ENCODE results near the gene TRIM63.
"Not testable (repeated sequence)": the region's sequence is repeated elsewhere in the genome, so short reads cannot be mapped to it uniquely, and the experiment has no call there.

The TRIM63 gene

DNA sequence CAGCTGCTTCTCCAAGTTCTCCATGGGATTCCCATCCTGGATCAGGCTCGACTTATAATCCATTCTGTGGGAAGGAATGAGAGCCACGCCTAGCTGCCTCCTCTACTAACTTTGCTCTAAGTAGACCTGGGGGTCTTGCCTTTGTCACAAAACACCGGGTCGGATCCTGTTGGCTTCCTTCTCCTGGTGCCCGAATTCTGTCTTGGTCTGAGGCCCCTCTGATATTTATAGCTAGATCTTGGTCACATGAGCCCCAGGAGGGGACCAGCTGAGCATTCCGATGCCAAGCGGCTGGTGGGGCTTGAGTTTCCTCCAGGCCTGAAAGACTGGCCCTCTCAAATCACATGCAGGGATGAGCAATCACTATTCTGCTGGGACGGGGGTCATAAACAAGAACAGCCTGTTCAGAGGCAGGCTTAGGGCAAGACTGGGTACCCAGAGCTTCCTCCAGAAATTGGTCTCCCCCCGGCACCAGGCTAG is at the start of gene TRIM63:
TSS of gene TRIM63 (minus strand) at position 199 of the 480 bp plus-strand sequence. CDS start at position 63, 136 bp downstream.
- no peaks in the 10 kb centered on the region for H3K27me3 ChIP-seq (ENCODE audit: control insufficient read depth, insufficient read depth, low read length)
- H3K36me3 ChIP-seq (ENCODE audit: control insufficient read depth, low read depth, low read length) = no peaks in the 10 kb centered on the region
- H3K9ac ChIP-seq (ENCODE audit: low read length) = no peak within 1 kb of the TSS
- H3K4me3 ChIP-seq (ENCODE audit: low read length) = no peak within 1 kb of the TSS
- no peaks in the 10 kb centered on the region for H3K4me1 ChIP-seq (ENCODE audit: control insufficient read depth, low read depth, low read length)
- H3K27ac ChIP-seq (ENCODE audit: low read length) = no peak within 1 kb of the TSS
- H3K9me3 ChIP-seq (ENCODE audit: control insufficient read depth, low read depth, low read length) = no peaks in the 10 kb centered on the region

DNA sequence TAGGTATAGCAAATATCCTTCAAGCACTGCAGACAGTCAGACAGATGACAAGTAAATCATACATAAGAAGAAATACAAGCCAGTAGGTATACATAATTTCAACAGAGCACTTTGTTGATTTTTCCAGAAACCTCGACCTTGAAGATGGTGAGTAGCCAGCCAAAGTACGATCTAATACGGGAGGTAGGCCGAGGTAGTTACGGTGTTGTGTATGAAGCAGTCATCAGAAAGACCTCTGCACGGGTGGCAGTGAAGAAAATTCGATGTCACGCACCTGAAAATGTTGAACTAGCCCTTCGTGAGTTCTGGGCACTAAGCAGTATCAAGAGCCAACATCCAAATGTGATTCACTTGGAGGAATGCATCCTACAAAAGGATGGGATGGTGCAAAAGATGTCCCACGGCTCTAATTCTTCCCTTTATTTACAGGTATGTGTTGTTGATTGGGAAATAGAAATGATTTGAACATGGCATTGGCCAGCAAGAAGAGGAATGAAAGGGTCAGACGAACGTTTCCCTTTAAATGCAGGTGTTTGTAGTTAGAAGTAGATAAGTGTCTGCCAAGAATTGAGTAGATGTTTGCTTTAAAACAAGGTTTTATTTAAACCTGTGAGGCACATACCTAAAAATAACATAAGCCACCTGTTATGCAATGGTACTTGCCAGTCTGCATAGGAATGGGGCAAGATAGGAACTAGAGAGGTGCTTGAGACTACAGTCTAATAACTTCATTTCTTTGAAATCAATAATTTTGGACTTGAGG is 46.9 kb upstream of the TRIM63 start:
- Histone ChIP-seq H3K4me3 (ENCODE audit: low read length) (no peak overlapping the region), H3K9me3 (ENCODE audit: control insufficient read depth, low read depth, low read length) (no peaks in the 10 kb centered on the region), H3K27me3 (ENCODE audit: control insufficient read depth, insufficient read depth, low read length) (peaks cover 19% of the 10 kb centered on the region), H3K4me1 (ENCODE audit: control insufficient read depth, low read depth, low read length) (peaks cover 13% of the 10 kb centered on the region), H3K36me3 (ENCODE audit: control insufficient read depth, low read depth, low read length) (peaks cover 8% of the 10 kb centered on the region), H3K27ac (ENCODE audit: low read length) (no peak overlapping the region), H3K9ac (ENCODE audit: low read length) (no peak overlapping the region)

DNA sequence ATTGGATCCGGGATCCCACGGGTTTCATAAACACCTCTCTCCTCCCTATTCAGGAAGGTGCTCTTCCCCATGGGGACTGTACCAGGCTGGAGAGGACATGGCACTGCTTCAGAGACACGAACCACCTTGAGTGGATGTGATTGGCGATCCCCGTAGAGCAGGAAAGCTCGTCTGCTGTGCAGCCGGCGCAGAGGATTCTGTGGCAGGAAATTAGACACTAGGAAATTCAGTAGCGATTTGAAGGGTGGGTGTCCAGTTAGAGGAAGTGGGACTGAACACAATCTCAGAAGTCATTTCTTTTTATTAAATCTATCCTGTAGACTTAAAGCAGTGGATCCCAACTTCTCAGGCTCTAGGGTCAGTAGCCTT is 45.0 kb upstream of the TRIM63 start:
- Histone ChIP-seq H3K4me1 (ENCODE audit: control insufficient read depth, low read depth, low read length) (peaks cover 13% of the 10 kb centered on the region), H3K27ac (ENCODE audit: low read length) (no peak overlapping the region), H3K27me3 (ENCODE audit: control insufficient read depth, insufficient read depth, low read length) (peaks cover 20% of the 10 kb centered on the region), H3K9ac (ENCODE audit: low read length) (peak overlapping the region; percentile 82), H3K9me3 (ENCODE audit: control insufficient read depth, low read depth, low read length) (no peaks in the 10 kb centered on the region), H3K36me3 (ENCODE audit: control insufficient read depth, low read depth, low read length) (peaks cover 8% of the 10 kb centered on the region), H3K4me3 (ENCODE audit: low read length) (peak overlapping the region; percentile 97)

DNA sequence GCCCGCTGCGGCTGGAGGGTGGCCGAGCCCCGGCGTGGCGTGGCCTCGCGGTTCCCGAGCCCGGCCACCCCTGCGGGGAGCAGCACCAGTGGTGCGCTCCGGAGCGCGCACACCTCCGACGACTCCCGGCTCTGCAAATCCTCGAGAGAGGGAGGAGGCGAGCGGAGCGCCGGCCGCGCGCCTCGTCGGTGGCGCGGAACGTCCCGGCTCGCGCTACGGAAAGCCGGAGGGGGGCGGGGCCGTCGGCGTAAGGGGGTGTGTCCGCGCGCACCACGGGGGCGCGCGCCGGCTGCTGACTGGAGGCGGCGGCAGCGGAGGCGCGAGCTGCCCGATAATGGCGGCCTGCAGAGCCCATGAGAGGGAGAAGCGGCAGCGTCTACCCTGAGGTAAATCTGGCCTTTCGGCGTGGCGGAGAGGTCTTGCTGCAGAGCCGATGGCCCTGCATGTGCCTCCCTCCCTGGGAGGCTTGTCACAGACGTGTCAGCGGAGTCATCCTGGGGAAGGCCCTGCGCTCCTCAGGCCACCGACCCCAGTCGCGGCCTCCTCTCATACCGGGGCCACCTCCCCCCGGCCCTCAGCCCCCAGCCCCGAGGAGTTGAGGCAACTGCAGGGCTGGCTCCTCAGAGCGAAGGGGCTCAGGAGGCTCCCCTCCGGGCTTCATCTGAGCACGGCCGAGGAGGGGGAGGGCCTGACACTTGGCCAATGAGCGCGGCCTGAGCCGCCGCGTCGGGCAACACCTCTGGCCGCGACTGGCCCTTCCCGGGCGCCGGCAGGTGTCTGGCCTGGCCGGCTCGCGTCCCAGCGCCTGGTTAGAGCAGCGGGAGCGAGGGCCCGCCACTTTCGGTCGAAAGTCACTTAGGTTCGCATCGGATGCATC is 44.3 kb upstream of the TRIM63 start, which contains the start of gene PDIK1L:
TSS of gene PDIK1L (plus strand) at position 295 of the 877 bp plus-strand sequence. CDS start 2,485 bp downstream, outside the sequence.
- peaks cover 8% of the 10 kb centered on the region for H3K36me3 ChIP-seq (ENCODE audit: control insufficient read depth, low read depth, low read length)
- peak within 1 kb of the TSS; percentile 82 for H3K9ac ChIP-seq (ENCODE audit: low read length)

DNA sequence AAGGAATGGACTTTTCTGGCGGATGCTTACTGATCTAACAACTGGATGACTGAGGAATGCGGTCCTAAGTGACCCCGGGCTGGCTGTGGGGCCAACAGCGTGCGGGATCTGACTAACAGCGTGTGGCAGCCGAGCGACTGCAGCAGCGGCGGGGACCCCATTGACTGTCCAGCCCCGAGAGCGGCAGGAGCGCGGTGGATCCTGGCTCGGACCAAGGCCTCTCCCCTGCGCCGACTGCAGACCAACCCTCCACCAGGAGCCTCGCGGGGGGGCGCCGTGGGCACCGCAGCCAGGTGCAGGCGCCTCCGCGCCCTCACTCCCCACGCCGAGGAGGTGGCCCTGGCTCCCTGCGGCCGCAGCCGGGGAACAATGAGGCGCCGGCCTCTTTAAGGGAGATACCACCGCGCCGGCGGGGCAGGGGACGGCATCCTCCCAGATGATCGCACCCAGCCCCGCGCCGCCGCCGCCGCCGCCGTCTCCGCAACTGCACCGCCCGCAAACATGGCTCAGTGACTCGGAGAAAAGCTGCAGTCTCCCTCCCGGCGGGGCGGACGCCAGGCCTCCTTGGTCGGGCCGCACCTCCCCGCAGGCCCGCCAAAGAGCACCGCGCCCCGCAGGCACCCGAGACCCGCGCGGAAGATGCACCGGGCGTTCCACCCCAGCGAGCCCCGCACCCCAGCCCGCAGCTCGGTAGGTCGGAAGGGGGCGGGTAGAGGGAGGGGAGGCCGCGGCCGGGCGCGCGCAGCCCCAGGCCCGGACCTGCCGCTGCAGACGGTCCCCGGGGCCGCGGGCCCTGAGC is 43.5 kb upstream of the TRIM63 start:
- peak overlapping the region; percentile 70 for H3K9ac ChIP-seq (ENCODE audit: low read length)
- H3K36me3 ChIP-seq (ENCODE audit: control insufficient read depth, low read depth, low read length) = peaks cover 8% of the 10 kb centered on the region
- peaks cover 20% of the 10 kb centered on the region for H3K27me3 ChIP-seq (ENCODE audit: control insufficient read depth, insufficient read depth, low read length)
- no peak overlapping the region for H3K27ac ChIP-seq (ENCODE audit: low read length)
- no peaks in the 10 kb centered on the region for H3K9me3 ChIP-seq (ENCODE audit: control insufficient read depth, low read depth, low read length)
- peaks cover 13% of the 10 kb centered on the region for H3K4me1 ChIP-seq (ENCODE audit: control insufficient read depth, low read depth, low read length)
- H3K4me3 ChIP-seq (ENCODE audit: low read length) = peak overlapping the region; percentile 97

More for the DNA sequence above, 44.3 kb upstream of the TRIM63 start, which contains the start of gene PDIK1L:
- H3K27me3 ChIP-seq (ENCODE audit: control insufficient read depth, insufficient read depth, low read length) = peaks cover 20% of the 10 kb centered on the region
- H3K9me3 ChIP-seq (ENCODE audit: control insufficient read depth, low read depth, low read length) = no peaks in the 10 kb centered on the region
- H3K4me1 ChIP-seq (ENCODE audit: control insufficient read depth, low read depth, low read length) = peaks cover 13% of the 10 kb centered on the region
- H3K4me3 ChIP-seq (ENCODE audit: low read length) = peak within 1 kb of the TSS; percentile 97
- no peak within 1 kb of the TSS for H3K27ac ChIP-seq (ENCODE audit: low read length)

DNA sequence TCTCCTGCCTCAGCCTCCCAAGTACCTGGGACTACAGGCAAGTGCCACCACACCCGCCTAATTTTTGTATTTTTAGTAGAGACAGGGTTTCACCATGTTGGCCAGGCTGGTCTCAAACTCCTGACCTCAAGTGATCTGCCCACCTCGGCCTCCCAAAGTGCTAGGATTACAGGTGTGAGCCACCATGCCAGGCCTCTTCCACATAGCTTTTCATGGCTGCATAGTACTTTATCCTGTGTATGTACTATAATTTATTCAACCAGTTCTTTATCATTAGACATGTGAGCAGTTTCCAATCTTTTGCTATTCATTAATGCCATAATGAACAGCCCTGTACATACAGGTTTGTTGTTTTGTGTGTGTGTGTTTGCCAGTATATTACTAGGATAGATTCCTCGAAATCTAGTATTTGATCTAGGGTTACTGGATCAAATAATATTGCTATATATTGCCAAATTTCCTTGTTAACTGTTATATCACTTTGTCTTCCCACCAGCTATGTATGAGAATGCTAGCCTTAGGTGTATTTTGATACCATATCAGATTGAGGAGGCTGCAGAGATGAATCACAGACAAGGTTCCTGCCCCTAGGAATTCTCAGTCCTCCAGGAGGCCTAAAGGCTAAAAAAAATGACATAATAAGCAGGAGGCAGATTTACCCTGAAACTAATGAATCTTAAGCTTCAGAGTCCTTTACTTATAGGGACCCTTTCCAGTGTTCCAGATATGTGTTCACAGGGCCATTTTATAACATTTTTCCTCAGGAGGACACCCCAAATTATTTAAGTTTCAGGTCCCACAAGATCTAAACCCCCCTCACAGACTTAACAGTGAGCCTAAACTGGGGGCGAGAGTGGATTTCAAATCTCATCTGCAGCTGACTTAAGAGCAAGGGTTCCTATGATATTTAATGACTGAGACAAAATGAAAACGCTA is 42.1 kb upstream of the TRIM63 start:
- Histone ChIP-seq H3K9ac (ENCODE audit: low read length) (peak overlapping the region; percentile 70), H3K27ac (ENCODE audit: low read length) (no peak overlapping the region), H3K4me1 (ENCODE audit: control insufficient read depth, low read depth, low read length) (peaks cover 13% of the 10 kb centered on the region), H3K36me3 (ENCODE audit: control insufficient read depth, low read depth, low read length) (peaks cover 3% of the 10 kb centered on the region), H3K9me3 (ENCODE audit: control insufficient read depth, low read depth, low read length) (no peaks in the 10 kb centered on the region), H3K4me3 (ENCODE audit: low read length) (peak overlapping the region; percentile 97), H3K27me3 (ENCODE audit: control insufficient read depth, insufficient read depth, low read length) (peaks cover 20% of the 10 kb centered on the region)

DNA sequence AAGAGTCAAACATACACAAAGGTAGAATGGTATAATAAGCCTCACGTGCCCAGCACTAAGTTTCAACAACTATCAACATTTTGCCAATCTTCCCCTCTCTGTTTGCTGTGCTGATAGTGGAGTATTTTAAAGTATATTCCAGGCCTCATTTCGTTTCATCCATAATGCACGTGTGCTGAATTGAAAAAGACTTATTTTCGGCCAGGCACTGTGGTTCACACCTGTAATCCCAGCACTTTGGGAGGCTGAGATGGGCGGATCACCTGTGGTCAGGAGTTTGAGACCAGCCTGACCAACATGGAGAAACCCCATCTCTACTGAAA is 37.8 kb upstream of the TRIM63 start:
- H3K36me3 ChIP-seq (ENCODE audit: control insufficient read depth, low read depth, low read length); H3K27ac ChIP-seq (ENCODE audit: low read length); H3K4me1 ChIP-seq (ENCODE audit: control insufficient read depth, low read depth, low read length); H3K9ac ChIP-seq (ENCODE audit: low read length); H3K9me3 ChIP-seq (ENCODE audit: control insufficient read depth, low read depth, low read length); H3K4me3 ChIP-seq (ENCODE audit: low read length); H3K27me3 ChIP-seq (ENCODE audit: control insufficient read depth, insufficient read depth, low read length): not testable (repeated sequence)

DNA sequence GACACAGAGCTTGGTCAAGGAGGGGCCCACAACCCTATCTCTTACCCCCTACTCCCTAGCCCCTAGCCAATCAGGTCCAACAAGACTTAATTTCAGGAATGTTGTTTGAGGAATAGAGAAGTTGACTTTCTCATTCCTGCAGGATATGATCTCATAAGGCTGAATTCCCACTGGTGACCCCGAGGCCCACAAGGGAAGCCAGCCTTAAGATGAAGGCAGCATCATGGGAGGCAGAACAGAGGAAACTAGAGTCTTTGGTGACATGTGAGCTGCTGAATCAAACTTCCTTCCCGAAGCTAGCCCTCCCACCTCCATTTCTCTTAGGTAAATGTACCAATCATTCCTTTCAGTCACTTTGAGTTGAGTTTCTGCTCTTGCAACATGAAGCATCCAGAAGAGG is 35.1 kb upstream of the TRIM63 start:
- H3K4me3 ChIP-seq (ENCODE audit: low read length) = no peak overlapping the region
- no peaks in the 10 kb centered on the region for H3K36me3 ChIP-seq (ENCODE audit: control insufficient read depth, low read depth, low read length)
- H3K27me3 ChIP-seq (ENCODE audit: control insufficient read depth, insufficient read depth, low read length) = no peaks in the 10 kb centered on the region
- H3K9me3 ChIP-seq (ENCODE audit: control insufficient read depth, low read depth, low read length) = no peaks in the 10 kb centered on the region
- no peak overlapping the region for H3K9ac ChIP-seq (ENCODE audit: low read length)
- no peak overlapping the region for H3K27ac ChIP-seq (ENCODE audit: low read length)
- no peaks in the 10 kb centered on the region for H3K4me1 ChIP-seq (ENCODE audit: control insufficient read depth, low read depth, low read length)

DNA sequence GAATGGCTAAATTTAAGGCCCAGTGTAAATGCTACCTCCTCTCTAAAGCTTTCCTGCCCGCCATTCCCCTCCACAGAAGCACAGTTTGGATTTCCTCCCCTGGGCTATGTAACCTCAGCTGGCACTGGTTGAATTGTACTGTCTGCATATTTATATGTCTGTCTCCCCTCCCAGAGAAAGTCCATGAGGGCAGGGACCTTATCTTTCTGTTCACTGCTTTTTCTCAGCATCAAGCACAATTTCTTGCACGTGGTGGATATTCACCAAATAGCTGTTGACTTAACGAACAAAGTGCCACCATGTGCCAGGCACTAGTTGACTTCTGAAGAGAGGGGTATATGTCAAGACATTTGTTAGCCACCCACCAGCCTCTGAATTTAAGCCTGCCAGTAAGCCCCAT is 34.7 kb upstream of the TRIM63 start:
- H3K4me3 ChIP-seq (ENCODE audit: low read length) = no peak overlapping the region
- no peak overlapping the region for H3K27ac ChIP-seq (ENCODE audit: low read length)
- no peak overlapping the region for H3K9ac ChIP-seq (ENCODE audit: low read length)
- H3K36me3 ChIP-seq (ENCODE audit: control insufficient read depth, low read depth, low read length) = no peaks in the 10 kb centered on the region
- no peaks in the 10 kb centered on the region for H3K27me3 ChIP-seq (ENCODE audit: control insufficient read depth, insufficient read depth, low read length)
- H3K9me3 ChIP-seq (ENCODE audit: control insufficient read depth, low read depth, low read length) = no peaks in the 10 kb centered on the region
- no peaks in the 10 kb centered on the region for H3K4me1 ChIP-seq (ENCODE audit: control insufficient read depth, low read depth, low read length)

DNA sequence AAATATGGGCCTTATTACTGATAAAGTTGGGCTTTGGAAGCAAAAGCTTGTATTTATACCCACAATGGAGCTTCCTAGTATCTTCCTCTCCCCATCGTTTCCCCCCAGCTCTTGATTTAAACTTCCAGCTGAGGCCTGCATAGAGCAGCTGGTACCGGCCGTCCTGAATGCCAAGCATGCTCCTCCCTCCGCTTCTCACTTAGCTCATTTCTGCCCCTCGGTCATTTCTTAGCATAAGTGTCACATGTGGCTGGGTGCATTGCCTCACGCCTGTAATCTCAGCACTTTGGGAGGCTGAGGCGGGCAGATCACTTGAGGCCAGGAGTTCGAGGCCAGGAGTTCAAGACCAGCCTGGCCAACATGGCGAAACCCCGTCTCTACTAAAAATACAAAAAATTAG is 32.8 kb upstream of the TRIM63 start:
- H3K9ac ChIP-seq (ENCODE audit: low read length); H3K4me3 ChIP-seq (ENCODE audit: low read length); H3K4me1 ChIP-seq (ENCODE audit: control insufficient read depth, low read depth, low read length); H3K27ac ChIP-seq (ENCODE audit: low read length); H3K27me3 ChIP-seq (ENCODE audit: control insufficient read depth, insufficient read depth, low read length); H3K36me3 ChIP-seq (ENCODE audit: control insufficient read depth, low read depth, low read length); H3K9me3 ChIP-seq (ENCODE audit: control insufficient read depth, low read depth, low read length): not testable (repeated sequence)

Data from iPS-18a (cell line).